Skin epidermis (tissue), 12 donors: ENCODE data around the gene RPA3.
A peak's percentile ranks its signal among the peaks of the same experiment; 100 is the strongest.
"Not testable (repeated sequence)": the region's sequence is repeated elsewhere in the genome, so short reads cannot be mapped to it uniquely, and the experiment has no call there.

Source experiments
- H3K27ac ChIP-seq, 21 experiments: fragments of 200-600 bp; sonication (generic) in 11 of 21; one replicate each; pipeline ENCODE4 v1.5.0; 2020; ENCODE audit warnings: mild to moderate bottlenecking in 3 of 21, inconsistent platforms in 2 of 21, moderate library complexity in 2 of 21
- H3K4me3 ChIP-seq, 7 experiments: fragments of 200-600 bp; sonication (generic) in 2 of 7; one replicate each; pipeline ENCODE4 v1.5.0; 2020; ENCODE audit warnings: inconsistent platforms in 2 of 7, mild to moderate bottlenecking in 2 of 7, moderate library complexity in 1 of 7

RPA3 gene

DNA sequence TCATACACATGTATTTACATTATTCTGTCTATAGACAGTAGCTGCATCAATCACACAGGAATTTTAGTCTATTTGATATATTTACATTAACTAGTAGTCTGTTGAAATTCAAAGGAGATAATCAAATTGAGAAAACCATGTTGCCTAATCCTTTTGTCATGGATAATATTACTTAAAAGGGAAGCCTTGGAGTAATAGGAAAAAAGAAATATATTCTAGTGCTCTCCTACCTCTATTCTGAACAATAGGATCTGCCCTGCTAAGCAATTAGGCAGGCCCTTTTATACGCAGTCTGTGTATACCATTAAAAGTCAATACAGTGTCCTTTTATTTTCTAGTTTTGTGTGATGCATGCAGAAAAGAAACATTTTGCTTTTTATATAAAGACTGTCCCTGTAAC lies 53.4 kb downstream of the RPA3 start:
- Histone ChIP-seq H3K27ac (no peak overlapping the region), H3K4me3 (no peak overlapping the region)

- no peak overlapping the region for H3K27ac ChIP-seq
- H3K4me3 ChIP-seq = no peak overlapping the region
These were observed 54.1 kb downstream of the RPA3 start for GRCh38 chr7:7664291-7664690.

- no peak overlapping the region for H3K27ac ChIP-seq
- H3K4me3 ChIP-seq = no peak overlapping the region
These were observed 55.9 kb downstream of the RPA3 start for GRCh38 chr7:7662527-7662926.

- not testable (repeated sequence) for H3K27ac ChIP-seq, H3K4me3 ChIP-seq
These were observed 61.9 kb downstream of the RPA3 start for GRCh38 chr7:7656459-7656858.

DNA sequence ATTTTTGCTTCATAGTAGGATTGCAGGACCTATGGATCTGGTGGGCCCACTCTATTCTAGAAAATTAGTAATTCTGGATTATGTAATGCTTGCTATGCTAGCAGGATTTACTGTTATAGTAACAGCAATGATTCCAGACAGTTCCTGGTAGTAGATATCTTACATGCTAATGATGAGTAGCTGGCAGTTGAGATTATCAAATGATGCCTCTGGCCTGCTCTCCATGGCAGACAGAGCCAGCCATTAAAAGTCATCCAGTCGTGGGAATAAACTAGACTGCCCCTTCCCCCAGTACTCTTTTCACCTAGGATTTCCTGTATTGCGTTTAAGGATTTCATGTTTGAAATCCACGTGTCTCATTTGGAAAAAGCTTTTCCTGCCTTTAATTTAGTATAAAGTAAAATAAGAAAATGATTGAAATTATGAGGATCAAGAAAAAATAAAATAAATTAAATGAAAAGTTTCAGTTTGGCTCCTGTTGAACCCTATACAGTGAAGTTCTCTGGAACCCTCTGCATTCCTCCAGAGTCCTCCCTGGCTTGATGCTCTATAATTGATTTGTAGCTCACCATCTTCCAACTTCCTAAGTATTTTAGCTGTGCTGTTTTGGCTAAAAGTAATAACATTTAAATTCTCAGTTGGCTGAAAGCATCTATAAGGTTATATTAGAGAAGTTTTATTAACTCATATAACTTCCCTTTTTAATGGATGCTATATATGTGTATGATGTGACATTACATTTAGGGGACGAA lies 63.3 kb downstream of the RPA3 start:
- H3K4me3 ChIP-seq = no peak overlapping the region
- H3K27ac ChIP-seq = no peak overlapping the region

DNA sequence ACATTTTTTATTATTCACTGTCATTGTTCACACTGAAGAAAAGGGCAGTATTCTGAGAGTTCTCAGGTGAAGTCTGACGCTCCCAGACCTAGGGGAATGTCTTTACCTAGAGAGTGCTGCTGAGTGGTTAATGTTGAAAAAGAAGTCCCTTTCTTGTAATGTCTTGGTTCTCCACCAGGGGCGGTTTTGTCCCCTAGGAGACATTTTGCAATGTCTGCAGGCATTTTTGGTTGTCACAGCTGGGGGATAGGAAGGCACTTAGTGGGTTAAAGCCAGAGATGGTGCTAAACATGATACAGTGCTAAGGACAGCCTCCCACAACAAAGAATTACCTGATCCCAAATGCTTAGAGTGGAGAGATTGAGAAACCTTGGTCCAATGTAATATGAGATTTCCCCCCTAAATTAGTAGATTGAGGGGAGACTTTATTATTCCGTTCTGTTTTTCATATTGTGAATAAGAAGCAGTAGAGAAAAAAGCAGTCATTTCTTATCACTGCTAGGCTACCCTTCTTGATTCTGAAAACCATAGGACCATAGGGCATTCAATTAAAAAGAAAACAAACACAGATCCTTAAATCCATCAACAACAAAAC lies 64.7 kb downstream of the RPA3 start:
- H3K27ac ChIP-seq = no peak overlapping the region
- H3K4me3 ChIP-seq = no peak overlapping the region

DNA sequence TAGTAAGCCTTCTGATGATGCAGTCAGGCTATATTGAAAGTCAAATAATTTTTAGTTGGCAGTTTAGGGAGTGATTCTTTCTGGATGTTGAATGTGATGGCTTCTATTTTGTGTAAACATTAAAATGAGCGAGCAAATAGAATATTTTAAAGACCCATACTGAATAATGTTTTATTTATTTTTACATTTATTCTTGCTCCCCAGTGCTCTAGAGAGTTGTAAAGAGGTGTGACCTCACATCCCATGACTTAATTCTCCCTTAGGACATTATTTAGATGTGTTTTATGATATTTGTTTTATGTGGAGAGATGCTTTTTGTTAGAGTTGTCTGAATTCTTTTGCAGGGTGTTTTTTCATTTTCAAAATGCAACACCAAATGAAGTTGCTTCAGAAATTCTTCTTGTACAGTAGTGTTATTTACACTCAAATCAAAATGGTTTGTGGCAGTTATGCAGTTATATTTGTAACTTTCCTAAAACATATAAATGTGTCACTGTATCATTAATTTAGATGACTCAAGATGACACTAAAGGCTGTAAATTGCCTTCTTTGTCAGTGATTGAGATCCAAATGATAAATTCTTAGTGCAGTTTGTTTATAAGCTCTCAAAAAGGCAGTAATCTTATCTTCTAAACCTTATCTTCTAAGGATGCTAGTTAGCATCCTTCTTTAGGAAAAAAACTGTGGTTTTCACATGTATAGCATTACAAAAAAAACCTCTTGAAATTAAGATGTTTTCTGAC lies 65.4 kb downstream of the RPA3 start:
- Histone ChIP-seq H3K4me3 (no peak overlapping the region), H3K27ac (no peak overlapping the region)

DNA sequence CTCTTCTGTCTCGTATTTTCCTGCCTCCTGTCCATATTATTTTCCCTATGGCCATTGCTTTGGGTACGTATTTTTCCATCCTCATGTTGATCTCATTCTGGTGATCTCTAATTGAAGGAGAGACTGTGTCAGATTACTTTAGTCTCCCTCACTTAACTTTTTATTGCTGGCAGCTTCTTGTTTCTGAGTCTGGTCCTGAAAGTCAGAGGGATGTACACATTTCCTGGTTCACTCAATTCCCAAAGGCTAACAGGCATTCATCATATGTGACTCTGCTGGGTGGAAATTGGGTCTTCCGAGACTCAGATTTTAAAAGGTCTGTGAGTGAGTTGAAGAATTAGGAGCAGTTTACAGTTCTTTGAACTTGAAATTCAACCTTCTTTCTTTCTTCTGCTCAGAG lies 66.9 kb downstream of the RPA3 start:
- H3K27ac ChIP-seq = no peak overlapping the region
- no peak overlapping the region for H3K4me3 ChIP-seq

DNA sequence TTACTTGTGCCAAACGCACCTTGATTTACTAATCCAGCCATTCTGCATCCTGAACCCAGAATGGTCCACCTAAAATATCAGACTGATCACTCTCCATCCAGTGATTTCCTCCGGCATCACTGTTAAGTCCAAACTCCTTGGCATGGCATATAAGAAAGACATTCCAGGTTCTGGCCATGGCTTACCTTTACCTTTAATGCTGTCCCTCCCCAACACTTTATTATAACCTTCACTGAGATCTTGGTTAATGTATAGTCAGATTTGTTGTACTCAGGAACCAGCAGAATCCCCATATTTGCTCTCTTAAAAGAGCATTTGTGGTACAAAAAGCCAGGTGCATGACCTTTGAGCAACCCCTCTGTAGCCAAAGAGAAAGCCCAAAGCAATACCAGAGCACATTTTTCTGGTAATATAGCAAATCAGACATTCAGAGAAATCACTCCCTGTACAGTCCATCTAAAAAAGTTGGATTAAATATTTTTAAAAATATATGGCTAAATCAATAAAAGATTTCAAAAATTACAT lies 67.7 kb downstream of the RPA3 start:
- H3K4me3 ChIP-seq = no peak overlapping the region

DNA sequence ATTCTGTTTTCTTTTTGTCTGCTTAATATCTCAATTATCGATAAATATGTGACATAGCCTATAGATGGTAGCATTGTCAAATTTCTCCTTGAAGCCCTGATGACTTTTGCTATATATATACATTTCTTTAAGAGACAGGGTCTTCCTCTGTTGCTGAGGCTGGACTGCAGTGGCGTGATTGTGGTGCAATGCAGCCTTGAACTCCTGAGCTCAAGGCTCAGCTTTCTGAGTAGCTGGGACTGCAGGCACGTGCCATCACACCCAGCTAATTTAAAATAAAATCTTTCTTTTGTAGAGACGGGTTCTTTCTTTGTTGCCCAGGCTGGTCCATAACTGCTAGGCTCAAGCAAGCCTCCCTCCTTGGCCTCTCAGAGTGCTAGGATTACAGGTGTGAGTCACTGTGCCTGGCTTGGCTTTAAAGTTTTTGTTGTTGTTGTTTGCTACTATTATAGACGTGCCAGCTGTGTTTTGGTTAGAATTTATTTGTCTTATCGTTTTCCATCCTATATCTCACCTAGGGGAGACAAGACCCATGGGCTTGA lies 70.8 kb downstream of the RPA3 start:
- no peak overlapping the region for H3K27ac ChIP-seq

More for the DNA sequence above, 67.7 kb downstream of the RPA3 start:
- H3K27ac ChIP-seq = no peak overlapping the region

GRCh38 chr7:7642081-7642480 lies 76.3 kb downstream of the RPA3 start:
- Histone ChIP-seq H3K27ac (no peak overlapping the region), H3K4me3 (no peak overlapping the region)

More for the DNA sequence above, 70.8 kb downstream of the RPA3 start:
- no peak overlapping the region for H3K4me3 ChIP-seq

- Histone ChIP-seq H3K27ac (peak overlapping the region; percentile 55 to 94 (median 88)), H3K4me3 (peak overlapping the region; percentile 57 to 86 (median 79))
These were observed 77.2 kb downstream of the RPA3 start for GRCh38 chr7:7641129-7641663.

DNA sequence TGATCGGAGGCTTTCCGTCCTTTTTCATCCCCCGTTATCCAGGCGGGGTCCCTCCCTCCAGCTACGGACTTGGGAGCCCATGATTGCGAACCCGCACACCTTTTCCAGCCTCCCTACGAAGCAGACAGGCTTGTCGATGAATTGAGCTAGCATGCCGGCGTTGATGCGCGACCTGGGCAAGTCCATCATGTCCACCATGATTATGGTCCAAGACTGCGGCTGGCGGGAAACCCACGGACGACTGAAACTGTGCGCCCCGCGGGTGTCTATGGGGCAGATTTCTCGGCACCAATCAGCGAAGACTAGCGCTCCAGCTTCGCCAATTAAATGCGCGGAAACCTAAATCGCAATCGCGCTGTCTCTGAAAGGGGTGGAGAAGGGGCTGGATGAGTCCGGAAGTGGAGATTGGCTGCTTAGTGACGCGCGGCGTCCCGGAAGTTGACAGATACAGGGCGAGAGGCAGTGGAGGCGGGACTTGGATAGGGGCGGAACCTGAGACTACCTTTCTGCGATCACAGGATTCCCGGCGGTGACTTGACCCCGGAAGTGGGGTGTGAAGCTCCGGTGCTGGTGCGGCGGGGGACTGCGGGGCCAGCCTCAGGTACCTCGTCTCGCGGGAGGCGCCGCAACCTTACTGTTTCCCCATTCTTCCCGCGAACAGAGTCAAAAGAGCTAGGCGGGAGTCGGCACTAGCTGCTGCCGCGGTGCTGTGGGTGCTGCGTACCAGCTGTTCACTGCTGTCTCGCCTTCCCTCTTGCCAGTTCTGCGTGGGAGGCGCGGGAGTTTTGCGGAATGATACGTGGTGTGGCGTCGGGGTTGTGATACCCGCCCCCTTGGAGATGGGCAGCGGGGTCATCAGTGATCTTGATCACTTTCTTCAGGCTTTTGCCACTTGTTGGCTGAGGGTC lies 77.9 kb downstream of the RPA3 start, which contains the start of gene UMAD1:
Gene UMAD1 (plus strand): TSS at position 532 of the 908 bp plus-strand sequence. CDS start 32,620 bp downstream, outside the sequence.
- peak within 1 kb of the TSS; percentile 55 to 94 (median 88) for H3K27ac ChIP-seq
- H3K4me3 ChIP-seq = peak within 1 kb of the TSS; percentile 57 to 86 (median 79)

DNA sequence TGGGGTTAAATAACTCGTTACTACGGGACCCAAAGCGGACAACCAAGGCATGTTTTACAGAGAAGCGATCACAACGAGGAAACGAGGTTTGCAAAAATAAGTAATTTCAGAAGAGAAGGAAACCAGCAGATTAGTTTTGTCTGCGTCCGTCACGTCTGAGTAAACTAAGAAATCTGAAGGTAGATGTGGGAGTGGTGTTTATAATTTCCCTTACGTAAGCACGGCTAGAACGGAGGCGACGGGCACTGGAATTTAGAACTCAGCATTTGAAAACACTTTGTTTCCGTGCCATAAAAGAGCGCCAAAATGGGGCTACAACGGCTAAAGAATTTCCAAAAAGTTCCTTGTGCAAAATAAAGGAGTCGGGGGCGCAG lies 78.6 kb downstream of the RPA3 start:
- H3K4me3 ChIP-seq = peak overlapping the region; percentile 57 to 86 (median 79)

DNA sequence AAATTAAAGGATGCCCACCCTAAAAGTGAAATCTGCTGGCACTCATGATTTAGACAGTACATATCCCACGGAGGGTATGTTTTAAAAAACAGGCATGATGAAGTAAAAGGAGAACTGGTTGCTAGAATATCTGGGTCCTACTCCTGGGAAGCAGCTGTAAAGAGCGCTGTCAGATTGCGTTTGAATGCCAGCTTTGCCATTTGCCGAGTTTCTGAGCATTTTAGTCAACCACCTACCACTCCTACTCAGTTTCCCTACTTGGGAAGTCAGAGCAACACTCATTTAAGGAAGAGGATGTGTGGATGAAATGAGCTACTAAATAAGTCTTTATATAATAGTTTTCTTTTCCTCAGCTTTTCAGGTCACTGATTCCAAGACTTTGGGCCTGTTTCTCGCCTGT lies 79.0 kb downstream of the RPA3 start:
- H3K4me3 ChIP-seq = peak overlapping the region; percentile 57 to 86 (median 79)
- H3K27ac ChIP-seq = peak overlapping the region in 18 of 21 experiments; percentile 48 to 94 (median 81)

More for the DNA sequence above, 78.6 kb downstream of the RPA3 start:
- peak overlapping the region in 19 of 21 experiments; percentile 48 to 94 (median 82) for H3K27ac ChIP-seq

DNA sequence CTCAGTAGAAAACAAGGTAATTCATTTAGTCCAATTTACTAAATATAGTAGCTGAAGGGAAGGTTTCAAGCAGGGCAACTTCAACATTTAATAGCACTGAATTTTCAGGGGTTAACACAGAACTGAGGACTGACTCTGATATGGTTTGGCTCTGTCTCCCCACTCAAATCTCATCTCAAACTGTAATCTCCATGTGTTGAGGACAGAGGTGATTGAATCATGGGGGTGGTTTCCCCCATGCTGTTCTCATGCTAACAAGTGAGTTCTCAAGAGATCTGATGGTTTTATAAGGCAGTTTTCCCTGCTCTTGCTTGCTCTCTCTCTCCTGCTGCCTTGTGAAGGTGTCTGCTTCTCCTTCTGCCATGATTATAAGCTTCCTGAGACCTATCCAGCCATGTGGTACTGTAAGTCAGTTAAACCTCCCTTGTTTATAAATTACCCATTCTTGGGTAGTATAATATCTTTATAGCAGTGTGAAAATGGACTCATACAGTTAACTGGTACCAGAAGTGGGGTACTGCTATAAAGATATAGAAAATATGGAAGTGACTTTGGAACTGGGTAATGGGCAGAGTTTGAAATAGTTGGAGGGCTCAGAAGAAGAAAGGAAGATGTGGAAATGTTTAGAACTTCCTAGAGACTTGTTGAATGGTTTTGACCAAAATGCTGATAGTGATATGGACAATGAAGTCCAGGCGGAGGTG lies 87.6 kb downstream of the RPA3 start:
- Histone ChIP-seq H3K4me3 (no peak overlapping the region), H3K27ac (no peak overlapping the region)

- no peak overlapping the region for H3K4me3 ChIP-seq
- H3K27ac ChIP-seq = no peak overlapping the region
These were observed 89.9 kb downstream of the RPA3 start for GRCh38 chr7:7628476-7628875.

DNA sequence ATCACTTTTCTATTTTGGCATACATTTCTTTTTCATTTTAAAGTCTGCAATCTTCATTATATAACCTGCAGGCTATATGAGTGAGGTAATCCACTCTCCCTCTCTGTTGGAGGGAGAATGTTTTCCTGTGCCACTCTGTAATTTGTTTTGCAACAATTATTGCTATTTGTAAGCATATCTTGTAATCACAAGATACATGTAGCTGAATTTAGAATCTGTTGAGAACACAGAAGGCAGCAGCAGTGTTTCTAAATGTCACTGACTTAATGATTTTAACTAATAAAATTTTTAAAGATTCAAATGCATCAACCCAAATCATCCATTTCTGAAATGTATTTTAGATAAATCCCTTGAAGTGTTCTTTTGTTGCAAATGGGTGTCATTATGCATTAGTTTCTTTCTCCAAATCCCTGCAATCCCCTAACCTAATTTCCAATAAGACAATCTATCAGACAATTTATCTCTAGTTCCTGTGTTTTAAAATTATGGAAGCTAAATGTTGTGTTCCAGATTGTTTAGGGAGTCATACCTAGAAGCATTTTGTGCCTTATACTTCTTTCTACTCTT lies 97.7 kb downstream of the RPA3 start:
- H3K27ac ChIP-seq = no peak overlapping the region

More for the DNA sequence above, 97.7 kb downstream of the RPA3 start:
- H3K4me3 ChIP-seq = no peak overlapping the region
